ENCODE data around the gene SYNE3. TPM values are rescaled to one million over a fixed set of nuclear protein-coding genes. Genes with fewer than 3 reads are reported as not detected.
A peak's percentile ranks its signal among the peaks of the same experiment; 100 is the strongest.

SYNE3 gene
- total RNA-seq, 1 experiment from 2014 or later: 21.2 TPM

DNA sequence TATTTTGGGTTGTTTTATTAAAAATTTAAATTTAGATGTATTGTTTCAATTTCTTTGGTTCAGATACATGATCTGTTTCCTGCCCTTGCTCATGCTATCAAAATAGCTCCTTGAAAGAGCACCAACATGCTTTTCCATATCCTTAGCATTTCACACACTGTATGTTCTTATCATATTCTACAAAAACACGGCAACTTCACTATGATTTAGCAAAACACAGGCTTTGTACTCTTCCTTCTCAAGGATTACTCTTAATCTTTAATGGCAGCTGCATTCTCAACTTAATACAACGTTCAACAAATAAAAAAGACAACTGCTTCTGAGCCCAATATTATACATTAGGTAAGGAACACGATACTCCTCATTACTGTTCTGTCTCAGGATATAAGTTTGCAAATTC lies 15.5 kb upstream of the SYNE3 start:
- intact Hi-C loops (cut with micrococcal nuclease; ENCODE audit: unreplicated experiment): no loop called here
- Mint-ChIP-seq H3K27me3 (ENCODE audit: insufficient read depth, unreplicated experiment) (no peaks in the 10 kb centered on the region), H3K9me3 (ENCODE audit: unreplicated experiment) (no peaks in the 10 kb centered on the region), H3K27ac (ENCODE audit: unreplicated experiment) (peak overlapping the region; percentile 5), H3K36me3 (ENCODE audit: insufficient read depth, unreplicated experiment) (peaks cover 56% of the 10 kb centered on the region), H3K4me3 (ENCODE audit: unreplicated experiment) (peak overlapping the region; percentile 87), H3K4me1 (ENCODE audit: low read depth, unreplicated experiment) (peaks cover 24% of the 10 kb centered on the region)
- POLR2A ChIA-PET: no interaction called here
- DNase-seq: no peak
- Histone ChIP-seq H3K36me3 (ENCODE audit: control insufficient read depth, insufficient read depth, low read length) (no peaks in the 10 kb centered on the region; the same call in 1 of the 2 replicates), H3K4me1 (peaks cover 41% of the 10 kb centered on the region), H3K4me3 (ENCODE audit: low read depth, low read length) (no peak overlapping the region), H3K27me3 (replicated peaks; ENCODE audit: control insufficient read depth, insufficient read depth, low read length) (no peaks in the 10 kb centered on the region), H3K9me3 (no peaks in the 10 kb centered on the region)
- TF ChIP-seq, protein P1, sequence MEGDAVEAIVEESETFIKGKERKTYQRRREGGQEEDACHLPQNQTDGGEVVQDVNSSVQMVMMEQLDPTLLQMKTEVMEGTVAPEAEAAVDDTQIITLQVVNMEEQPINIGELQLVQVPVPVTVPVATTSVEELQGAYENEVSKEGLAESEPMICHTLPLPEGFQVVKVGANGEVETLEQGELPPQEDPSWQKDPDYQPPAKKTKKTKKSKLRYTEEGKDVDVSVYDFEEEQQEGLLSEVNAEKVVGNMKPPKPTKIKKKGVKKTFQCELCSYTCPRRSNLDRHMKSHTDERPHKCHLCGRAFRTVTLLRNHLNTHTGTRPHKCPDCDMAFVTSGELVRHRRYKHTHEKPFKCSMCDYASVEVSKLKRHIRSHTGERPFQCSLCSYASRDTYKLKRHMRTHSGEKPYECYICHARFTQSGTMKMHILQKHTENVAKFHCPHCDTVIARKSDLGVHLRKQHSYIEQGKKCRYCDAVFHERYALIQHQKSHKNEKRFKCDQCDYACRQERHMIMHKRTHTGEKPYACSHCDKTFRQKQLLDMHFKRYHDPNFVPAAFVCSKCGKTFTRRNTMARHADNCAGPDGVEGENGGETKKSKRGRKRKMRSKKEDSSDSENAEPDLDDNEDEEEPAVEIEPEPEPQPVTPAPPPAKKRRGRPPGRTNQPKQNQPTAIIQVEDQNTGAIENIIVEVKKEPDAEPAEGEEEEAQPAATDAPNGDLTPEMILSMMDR (IDR thresholded peaks at IDR 0.05; ENCODE audit: insufficient read depth in 1 of 2, low read depth in 1 of 2, low read length in 1 of 2, severe bottlenecking in 1 of 2, unreplicated experiment in 1 of 2): no peak
- CTCF ChIA-PET: no interaction called here
- BruUV-seq (replicated peaks): no TSS peak

DNA sequence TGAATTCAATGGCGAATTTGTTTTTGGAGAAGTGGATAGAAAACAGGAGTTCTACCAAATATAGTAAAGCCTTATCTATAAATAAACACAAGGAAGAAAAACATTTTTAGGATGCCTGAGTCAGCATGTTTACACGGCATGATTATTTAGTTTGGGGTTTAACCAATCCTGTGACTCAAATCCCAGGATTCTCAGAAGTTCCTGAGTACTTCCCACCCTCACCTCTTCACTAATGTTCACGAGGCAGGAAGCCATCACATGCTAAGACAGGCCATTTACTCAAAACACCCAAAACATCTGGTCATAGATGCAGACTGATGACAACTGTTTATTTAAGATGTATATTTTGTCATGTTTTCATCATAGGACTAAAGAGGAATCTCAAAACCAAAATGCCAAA lies 15.0 kb upstream of the SYNE3 start:
- H3K36me3 Mint-ChIP-seq (ENCODE audit: insufficient read depth, unreplicated experiment): peaks cover 57% of the 10 kb centered on the region
- H3K4me3 Mint-ChIP-seq (ENCODE audit: unreplicated experiment): peak overlapping the region; percentile 87

DNA sequence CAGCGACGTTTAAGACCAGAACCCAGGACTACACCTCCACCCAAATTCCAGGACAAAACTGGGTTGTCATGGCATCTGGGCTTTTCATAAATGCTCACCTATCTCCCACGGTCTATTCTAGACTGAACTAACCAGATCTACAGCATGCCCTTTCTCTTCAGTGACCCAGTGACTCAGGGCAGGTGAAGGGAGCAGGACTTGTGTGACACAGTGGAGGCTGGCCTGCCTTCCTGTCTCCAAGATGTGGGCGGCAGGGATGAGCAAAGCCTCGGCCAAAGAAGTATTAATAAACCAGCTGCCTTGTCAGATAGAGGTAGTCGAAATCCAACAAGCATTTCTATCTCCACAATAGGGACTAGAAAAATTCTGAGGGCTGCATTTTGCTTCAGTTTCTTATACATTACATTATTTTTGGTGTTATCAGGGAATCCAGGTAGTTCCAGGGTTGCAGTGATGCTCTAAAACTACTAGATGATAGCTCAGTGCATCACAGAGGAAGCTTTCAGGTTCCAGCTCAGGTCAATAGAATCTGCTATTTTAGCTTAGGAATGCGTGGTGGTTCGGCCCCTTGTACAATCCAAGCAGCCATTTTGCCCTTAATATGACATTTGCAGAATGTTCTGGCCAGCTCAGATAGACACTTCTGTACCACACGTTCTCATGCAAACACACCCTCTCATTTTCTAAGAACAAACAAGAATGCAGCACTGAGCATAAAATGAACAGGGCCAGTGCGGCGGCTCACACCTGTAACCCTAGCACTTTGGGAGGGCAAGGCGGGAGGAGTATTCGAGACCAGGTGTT lies 14.2 kb upstream of the SYNE3 start:
- no peak overlapping the region for H3K4me3 ChIP-seq (ENCODE audit: low read depth, low read length)
- H3K4me1 Mint-ChIP-seq (ENCODE audit: low read depth, unreplicated experiment): peaks cover 31% of the 10 kb centered on the region
- POLR2A ChIA-PET: no interaction called here
- CTCF ChIA-PET: interaction anchor here (0.9 kb wide), 1 partner anchor 104 kb away, joined by 4 read pairs; no protein-coding TSS in a partner anchor
- intact Hi-C loops (cut with micrococcal nuclease; ENCODE audit: unreplicated experiment): no loop called here
- no peaks in the 10 kb centered on the region for H3K9me3 ChIP-seq
- H3K27ac Mint-ChIP-seq (ENCODE audit: unreplicated experiment): peak overlapping the region; percentile 19
- H3K4me3 Mint-ChIP-seq (ENCODE audit: unreplicated experiment): peak overlapping the region; percentile 87
- peaks cover 48% of the 10 kb centered on the region for H3K4me1 ChIP-seq
- no peaks in the 10 kb centered on the region for H3K27me3 ChIP-seq (replicated peaks; ENCODE audit: control insufficient read depth, insufficient read depth, low read length)
- BruUV-seq (replicated peaks): no TSS peak
- TF ChIP-seq, protein P1 (IDR thresholded peaks at IDR 0.05; ENCODE audit: insufficient read depth in 1 of 2, low read depth in 1 of 2, low read length in 1 of 2, severe bottlenecking in 1 of 2, unreplicated experiment in 1 of 2): no peak
- H3K9me3 Mint-ChIP-seq (ENCODE audit: unreplicated experiment): no peaks in the 10 kb centered on the region
- no peaks in the 10 kb centered on the region for H3K27me3 Mint-ChIP-seq (ENCODE audit: insufficient read depth, unreplicated experiment)
- H3K36me3 ChIP-seq (ENCODE audit: control insufficient read depth, insufficient read depth, low read length): no peaks in the 10 kb centered on the region; the same call in 1 of the 2 replicates
- DNase-seq: peak in 1 of 2 experiments; percentile 46
- peaks cover 61% of the 10 kb centered on the region for H3K36me3 Mint-ChIP-seq (ENCODE audit: insufficient read depth, unreplicated experiment)

More for the DNA sequence above, 15.0 kb upstream of the SYNE3 start:
- Histone ChIP-seq H3K4me3 (ENCODE audit: low read depth, low read length) (no peak overlapping the region), H3K36me3 (ENCODE audit: control insufficient read depth, insufficient read depth, low read length) (no peaks in the 10 kb centered on the region; the same call in 1 of the 2 replicates), H3K27me3 (replicated peaks; ENCODE audit: control insufficient read depth, insufficient read depth, low read length) (no peaks in the 10 kb centered on the region), H3K9me3 (no peaks in the 10 kb centered on the region), H3K4me1 (peaks cover 41% of the 10 kb centered on the region)
- Mint-ChIP-seq H3K9me3 (ENCODE audit: unreplicated experiment) (no peaks in the 10 kb centered on the region), H3K27me3 (ENCODE audit: insufficient read depth, unreplicated experiment) (no peaks in the 10 kb centered on the region), H3K27ac (ENCODE audit: unreplicated experiment) (peak overlapping the region; percentile 5), H3K4me1 (ENCODE audit: low read depth, unreplicated experiment) (peaks cover 28% of the 10 kb centered on the region)
- ChIA-PET POLR2A (no interaction called here), CTCF (no interaction called here)
- no TSS peak for BruUV-seq (replicated peaks)
- intact Hi-C loops (cut with micrococcal nuclease; ENCODE audit: unreplicated experiment): no loop called here
- TF ChIP-seq, protein P1 (IDR thresholded peaks at IDR 0.05; ENCODE audit: insufficient read depth in 1 of 2, low read depth in 1 of 2, low read length in 1 of 2, severe bottlenecking in 1 of 2, unreplicated experiment in 1 of 2): no peak
- DNase-seq: no peak
